Measurements from ENCODE around the gene PLXNA4.

PLXNA4 gene

DNA sequence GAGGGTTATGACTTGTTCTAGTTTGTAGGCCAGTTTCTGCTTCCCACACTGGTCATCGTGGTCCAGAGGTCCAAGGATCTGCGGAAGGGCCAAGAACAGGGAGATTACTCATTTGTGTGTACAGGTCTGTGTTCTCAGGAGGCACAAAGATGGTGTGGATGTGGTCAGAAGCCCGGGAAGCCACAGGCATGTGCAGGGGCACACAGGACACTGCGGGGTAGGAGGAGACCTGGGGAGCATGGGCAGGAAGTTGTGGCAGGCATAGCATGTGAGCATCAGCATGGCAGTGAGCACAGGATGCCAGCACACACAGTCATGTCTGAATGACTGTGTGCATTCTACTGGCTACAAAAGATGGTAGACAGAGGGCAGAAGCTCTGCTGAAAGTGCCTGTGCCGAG lies 445.8 kb downstream of the PLXNA4 start:
- DNase-seq: no peak

DNA sequence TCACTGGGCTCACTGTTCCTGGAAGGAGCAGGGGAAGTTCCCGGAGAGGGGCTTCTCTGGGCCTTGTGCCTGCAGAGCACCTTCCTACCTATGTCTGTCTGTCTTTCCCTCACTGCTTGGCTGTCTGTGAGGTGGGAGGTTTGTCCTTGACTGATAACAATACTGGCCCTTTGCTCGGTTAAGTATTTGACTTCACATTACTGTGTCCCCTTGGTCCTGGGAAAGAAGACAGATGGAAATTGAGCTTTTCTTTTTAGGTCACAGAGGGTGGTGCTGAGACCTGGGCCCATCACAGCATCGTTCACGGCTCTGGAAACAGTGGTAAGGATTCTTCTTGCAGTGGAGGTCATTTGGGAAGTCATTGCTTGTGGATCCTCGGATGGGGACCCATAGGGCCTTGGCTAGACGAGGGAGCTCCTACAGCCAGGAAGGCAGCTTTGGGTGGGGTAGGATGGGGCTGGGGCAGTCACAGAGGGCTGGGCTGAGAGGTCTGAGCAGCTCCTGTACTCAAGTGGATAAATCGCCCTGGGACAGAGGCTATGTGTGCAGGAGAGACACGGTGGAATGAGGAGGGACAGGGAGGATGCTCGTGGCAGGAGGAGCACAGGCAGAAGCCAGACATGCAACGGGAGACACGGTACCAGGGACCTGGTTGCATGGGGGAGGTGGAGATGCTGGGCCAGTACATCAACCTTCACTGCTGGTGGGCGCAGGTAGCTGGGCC lies 450.2 kb downstream of the PLXNA4 start:
- no peak for DNase-seq

DNA sequence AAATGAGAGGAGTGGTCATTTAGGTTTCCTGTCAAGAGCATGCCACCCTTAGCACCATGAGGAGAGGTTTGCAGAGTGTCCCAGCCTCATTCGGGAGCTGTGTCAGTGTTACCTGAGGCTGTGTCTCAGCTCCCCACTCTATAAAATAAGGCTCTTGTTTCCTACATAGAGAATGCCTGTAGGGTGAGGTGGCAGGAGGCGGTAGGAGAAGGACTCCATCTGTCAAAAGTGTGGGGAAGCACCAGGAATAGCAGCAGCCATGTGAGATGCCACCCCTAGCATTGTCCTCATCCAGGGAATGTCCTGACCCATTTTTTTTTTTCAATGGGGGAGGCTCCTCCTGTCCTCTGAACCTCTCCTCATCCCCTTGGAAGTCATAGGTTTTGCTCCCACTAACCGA lies 451.2 kb downstream of the PLXNA4 start:
- no peak for DNase-seq

DNA sequence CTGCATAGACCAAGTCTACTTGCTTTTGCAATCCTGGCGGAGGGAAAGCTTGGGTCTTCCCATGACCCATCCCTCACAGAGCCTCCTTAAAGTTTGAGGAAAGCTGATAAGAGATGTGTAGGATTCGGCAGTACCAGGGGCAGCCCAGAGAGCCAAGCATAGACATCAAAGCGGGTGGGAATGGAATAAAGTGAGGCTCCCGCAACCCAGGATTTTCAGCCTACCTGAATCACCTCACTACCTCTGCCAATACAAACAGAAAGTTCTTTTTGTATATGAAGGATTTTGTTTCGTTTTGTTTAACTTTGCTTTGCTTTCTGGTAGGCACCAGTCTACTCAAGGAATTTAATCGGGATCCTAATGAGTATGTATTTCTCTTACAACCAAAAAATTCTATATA lies 451.7 kb downstream of the PLXNA4 start:
- no peak for DNase-seq

DNA sequence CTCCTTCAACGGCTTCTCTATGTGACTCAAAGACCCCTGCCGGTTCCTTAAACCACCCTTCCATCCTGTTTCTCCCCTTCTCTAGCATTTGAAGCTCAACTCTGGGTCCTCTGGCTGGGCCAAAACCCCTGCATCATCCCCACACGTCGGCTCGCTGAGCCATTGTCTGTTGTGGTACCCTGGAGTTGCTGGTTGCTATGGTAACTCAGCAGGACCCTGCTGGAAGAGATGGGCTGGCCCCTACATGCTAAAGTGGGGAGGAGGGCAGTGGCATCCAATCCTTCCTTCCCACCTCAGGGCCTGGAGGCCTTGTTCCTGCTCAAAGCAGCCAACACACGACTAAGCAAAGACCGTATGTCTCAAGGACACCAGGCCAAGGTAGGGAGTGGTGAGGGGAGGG lies 452.5 kb downstream of the PLXNA4 start:
- no peak for DNase-seq

DNA sequence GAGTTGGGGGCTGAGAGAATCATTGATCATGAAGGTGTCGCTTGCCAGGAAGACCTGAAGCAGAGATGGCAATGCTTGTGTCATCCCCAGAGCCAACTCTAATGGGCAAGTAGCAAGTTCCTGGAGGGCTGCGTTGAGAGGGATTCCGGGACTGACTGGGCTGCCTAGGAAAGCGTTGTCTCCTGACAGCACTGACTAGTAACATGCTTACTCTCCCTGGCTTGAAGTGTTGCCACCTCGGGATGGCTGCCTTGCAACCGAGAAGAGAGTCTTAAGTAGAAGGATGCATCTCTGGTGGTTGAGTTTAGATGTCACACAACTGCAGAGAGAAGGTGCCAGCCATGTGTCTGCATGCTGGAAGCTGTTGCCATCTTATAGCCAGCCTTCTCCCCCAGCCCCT lies 453.4 kb downstream of the PLXNA4 start:
- no peak for DNase-seq

DNA sequence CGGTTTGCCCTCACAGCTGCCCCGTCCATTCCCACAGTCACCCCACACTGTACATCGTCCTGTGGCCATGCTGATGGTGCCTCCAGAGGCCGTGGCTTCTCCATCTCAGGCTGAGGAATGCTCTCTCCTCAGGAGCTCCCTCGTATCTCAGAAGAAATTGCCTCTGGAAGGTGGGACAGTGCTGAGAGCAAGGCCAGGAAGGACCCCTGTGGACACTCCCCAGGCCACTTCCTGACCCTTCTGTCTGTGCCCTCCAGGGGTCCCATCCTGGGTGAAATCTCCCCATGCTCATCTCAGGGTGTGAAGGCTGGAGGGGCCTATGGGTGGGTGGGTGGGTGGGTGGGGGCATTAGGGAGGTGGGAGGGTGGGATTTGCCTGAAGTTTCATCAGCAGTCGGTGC lies 454.3 kb downstream of the PLXNA4 start:
- DNase-seq: no peak

DNA sequence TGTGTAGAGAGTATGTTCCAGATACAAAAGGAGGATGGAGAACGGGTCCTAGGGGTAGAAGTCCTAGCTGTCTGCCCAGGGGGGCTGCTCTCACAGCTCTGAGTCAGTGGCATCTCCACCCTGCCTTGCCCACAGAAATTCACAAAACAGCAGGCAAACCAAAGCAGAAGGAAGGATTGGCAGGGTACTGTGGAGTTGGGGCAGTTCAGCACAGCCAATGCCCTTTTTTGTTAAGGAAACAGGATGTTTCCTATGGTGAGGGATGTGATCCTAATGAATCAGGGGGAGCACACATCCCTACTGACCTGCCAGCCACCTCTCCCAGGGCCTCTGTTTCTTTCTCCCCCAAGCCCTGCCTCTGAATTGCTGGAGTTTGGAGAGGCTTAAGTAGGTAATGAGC lies 457.6 kb downstream of the PLXNA4 start:
- DNase-seq: no peak

DNA sequence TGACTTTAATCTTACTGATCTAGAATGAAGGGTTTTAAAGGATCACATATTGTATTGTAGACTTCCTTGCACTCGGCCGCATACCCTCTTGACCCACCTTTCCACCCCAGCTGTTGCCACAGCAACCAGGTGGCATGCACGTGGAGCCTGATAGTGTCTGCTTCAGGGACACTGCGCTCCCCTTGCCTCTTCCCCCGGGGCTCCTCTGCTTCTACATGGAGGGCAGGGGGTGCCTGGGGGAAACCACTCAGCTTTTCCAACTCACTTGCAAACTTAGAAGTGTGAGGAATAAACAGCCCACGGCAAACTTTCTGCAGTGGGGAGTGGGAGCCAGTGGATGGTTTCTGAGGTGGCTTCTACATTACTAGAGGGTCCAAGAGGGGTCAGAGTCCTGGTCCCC lies 458.6 kb downstream of the PLXNA4 start:
- no peak for DNase-seq

DNA sequence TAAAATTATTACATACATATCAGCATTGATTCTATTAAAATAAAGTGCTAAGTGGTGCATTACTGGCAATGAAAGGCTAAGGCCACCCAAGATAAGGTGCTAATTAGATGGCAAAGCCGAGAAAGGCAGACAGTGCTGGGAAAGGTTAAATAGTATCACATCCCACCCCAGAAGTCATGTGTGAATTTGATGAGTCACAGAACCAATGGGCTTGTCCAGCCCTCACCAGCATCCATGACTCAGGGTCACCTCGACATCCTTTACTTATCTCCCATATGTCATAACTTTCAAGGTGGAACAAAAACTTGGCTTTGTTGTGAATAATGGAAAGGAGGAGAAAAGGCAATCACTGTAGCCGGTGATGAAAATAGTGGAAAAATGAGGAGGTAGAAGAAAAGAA lies 459.1 kb downstream of the PLXNA4 start:
- no peak for DNase-seq

DNA sequence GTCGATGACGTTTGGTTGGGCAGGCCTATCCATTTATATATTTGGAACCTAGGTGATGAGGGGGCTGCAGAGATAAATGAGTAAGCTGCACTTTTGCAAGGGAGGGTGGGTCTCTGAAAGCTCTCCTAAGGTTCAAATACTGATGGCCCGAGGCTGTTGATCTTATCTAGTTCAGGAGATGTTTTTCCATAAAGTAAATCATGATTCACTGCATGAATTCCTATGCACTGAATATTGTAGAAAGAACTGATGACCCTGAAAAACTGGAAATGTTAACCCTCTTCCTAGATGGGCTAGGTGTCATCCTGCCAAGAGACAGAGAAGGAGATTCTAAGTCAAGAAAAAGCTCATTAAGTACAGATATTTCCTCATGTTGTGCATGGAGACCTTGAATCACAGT lies 459.9 kb downstream of the PLXNA4 start:
- DNase-seq: no peak

DNA sequence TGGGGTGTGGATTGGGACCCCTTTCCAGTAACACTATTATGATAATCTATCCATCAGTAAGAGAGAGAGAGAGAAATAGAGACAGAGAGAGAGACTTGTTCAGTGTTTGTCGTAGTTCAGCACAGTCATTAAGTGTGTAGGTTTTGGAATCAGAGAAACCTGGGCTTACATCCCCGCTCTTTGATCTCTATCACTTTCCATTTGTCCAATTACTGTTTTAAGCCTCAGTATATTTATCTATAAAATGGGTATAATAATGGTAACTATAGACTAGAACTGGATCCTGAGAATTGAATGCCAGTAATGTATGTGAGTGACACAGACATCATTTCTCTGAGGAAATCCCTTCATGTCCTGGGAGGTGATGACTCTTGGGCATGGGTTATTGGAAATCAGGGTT lies 460.5 kb downstream of the PLXNA4 start:
- no peak for DNase-seq

DNA sequence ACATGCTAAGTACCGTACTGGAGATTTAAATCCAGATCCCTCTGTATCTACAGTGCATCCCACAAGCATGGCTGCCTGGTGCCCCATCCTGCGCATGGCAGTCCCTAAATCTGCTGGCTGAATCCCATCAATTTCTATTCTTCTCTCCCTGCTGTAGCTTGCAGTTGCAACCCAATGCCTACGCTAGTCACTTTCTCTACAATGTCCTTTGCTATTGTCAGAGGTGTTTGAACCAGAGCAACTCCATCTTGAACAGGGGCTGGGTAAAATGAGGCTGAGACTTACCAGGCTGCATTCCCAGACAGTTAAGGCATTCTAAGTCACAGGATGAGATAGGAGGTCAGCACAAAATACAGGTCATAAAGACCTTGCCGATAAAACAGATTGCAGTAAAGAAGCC lies 461.2 kb downstream of the PLXNA4 start:
- no peak for DNase-seq

DNA sequence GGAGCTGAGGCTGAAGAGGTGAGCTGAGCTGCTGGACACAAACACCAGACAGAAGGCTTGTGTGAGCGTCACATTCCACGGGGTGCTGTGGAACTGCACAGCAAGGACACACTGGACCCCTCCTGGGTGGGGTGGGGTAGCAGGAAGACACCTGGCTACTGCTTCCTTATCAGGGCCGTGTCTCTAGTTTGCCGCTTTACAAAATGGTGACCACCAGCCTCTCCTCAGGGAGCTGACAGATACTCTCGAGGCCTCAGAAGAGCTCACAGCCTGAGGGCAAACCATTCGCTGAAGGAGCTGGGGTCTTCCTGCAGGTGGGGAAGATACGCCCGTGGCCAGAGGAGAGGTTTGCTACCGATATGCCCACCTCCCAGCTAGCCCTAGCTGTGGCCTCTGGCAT lies 461.9 kb downstream of the PLXNA4 start:
- DNase-seq: no peak

DNA sequence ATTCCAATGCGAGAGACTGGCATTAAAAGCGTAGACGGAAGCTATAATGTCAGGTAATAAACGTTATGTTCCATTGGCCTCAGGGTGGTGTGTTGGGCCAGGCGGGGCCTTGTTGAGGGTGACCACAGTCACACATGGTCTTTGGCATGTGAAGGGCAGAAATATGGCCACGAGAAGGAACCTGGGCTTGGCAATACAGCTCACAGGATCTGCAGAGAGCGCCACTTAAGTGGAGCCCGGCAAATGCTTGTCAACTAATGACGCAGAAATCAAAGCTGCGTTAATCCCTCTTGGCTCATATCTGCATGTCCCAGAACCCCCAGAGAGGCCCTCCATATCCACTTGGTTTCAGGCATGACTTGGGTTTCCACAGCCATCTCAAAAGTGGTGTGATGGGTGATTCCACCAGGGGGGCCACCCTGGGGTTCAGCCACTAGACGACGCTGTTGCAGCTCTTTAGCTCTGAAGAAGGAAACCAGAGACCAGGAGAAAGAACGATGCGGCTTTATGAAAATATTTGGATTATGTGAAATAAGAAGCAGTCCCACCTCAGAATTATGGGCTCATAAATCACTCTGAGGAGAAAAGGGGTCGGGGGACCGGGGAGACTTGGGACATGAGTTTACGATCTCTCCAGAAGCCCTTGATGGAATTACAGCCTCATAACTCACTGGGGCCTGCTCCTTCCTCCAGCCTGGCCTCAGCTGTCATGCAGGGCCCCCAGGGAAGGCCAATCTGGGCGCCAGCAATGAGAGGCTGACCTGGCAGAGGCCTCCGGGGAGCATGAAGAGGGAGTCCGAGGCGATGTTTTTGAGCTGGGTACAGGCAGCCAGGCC lies 462.5 kb downstream of the PLXNA4 start:
- DNase-seq: no peak

DNA sequence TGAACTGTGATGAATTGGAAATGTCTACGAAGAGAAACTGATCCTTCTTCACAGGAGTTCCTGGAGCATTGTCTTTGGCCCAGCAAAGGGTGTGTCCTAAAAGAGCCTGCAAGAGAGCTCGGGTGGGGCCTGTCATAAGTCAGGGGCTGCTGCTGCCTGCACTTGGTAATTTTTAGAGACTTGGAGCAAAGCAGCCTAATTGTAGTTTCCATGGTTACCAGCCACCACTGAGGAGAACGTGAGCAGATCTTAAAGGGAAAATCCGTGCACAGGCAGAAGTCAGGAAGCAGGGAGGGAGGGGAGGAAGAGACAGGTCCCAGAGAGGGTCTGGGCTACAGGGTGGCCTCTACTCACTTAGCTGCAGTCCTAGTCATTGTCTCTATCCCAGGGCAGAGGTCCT lies 463.6 kb downstream of the PLXNA4 start:
- DNase-seq: no peak

DNA sequence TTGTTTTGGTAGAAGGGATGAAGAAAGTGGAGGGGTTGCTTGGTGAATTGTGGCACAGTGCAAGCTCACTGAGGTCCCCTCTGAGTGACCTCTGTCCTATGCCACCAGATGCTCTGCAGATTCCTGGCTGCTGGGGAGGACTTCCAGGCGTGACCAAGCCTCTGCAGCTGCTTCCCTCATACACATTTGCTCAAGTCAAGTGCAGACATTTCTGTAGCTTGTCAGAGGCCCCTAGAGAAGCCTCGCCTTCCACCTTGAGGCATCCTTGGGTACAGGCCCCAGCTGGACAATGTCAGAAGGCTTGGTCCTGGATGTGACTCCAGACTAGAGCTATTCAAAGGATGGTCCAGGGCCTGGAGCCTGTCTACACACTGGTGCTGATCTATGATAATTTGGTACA lies 464.2 kb downstream of the PLXNA4 start:
- no peak for DNase-seq

DNA sequence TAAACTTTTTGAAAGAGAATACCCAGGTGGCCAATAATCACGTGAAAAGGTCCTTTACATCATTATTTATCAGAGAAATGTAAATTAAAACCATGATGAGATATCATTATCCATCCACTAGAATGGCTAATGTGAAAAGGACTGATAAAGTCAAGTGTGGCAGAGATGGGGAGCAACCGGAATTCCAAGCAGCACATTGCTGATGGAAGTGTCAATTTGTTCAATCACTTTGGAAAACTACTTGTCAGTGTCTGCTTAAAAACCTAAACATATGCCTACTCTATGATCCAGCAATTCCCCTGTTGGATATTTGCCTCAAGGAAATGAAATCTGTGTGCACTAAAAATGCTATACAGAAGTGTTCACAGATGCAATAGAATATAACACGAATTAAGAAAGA lies 465.6 kb downstream of the PLXNA4 start:
- no peak for DNase-seq

DNA sequence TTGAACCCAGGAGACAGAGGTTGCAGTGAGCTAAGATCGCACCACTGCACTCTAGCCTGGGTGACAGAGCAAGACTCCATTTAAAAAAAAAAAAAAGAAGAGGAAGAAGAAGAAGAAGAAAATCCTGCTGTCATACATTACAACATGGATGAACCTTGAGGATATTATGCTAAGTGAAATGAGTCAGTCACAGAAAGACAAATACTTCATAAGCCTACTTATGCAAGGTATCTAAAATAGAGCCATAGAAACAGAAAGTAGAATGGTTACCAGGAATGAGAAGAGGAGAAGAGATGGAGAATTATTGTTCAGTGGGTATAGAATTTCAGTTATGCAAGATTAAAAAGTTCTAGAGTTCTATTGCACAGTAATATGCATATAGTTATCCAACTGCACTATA lies 466.5 kb downstream of the PLXNA4 start:
- DNase-seq: no peak

DNA sequence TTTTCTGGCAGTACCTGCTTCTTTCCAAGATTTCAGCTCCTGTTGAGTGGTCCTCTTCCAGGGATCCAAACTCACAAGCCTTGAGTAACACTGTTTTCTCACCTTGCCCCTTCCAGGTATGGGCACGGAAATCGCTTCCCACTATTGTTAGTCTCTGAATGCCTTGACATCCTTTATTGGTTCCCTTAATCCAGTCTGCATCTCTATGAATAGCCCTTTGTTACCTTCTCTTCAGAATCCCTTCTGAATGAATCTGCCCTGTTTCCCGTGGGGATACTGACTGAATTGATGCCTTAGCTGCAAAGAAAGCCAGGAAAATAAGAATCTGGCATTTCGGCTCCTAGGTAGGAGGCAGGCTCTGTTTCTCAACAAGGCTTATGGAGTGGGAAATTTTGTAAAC lies 467.7 kb downstream of the PLXNA4 start:
- no peak for DNase-seq

DNA sequence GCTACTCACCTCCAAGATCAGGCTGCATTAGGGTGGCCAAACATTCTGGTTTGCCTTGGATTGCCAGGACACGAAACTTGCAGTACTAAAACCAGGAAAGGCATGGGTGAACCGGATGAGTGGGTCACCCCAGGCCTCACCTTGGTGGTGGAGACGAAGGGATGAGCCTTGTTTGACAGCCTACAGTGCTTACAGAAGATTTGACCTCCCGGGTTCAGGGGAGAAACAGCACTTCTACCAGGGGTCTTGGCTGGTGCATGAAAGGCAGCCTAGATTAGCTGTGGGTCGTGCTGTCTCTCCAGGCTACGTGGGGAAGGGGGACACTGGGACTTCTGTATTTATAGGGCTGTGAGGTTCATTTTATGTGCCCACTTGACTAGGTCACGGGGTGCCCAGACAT lies 469.8 kb downstream of the PLXNA4 start:
- DNase-seq: no peak

DNA sequence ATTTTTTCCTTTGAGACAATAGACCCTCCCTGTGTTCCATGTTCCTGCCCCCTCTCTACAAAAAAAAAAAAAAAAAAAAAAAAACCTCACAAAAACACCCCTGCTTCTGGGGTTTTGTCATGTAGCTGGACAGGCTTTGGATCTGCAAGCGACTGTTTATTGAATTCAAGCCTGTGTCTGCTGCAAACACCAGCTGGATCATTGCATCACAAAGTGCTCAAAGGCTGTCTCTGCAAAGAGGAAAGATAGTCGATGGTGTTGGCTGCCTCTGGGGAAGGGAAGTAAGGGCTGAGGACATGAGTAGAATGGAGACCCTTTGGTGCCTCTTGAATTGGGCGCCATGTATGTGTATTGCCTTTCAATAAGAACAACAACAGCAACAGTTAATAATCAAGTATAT lies 471.2 kb downstream of the PLXNA4 start:
- DNase-seq: no peak

DNA sequence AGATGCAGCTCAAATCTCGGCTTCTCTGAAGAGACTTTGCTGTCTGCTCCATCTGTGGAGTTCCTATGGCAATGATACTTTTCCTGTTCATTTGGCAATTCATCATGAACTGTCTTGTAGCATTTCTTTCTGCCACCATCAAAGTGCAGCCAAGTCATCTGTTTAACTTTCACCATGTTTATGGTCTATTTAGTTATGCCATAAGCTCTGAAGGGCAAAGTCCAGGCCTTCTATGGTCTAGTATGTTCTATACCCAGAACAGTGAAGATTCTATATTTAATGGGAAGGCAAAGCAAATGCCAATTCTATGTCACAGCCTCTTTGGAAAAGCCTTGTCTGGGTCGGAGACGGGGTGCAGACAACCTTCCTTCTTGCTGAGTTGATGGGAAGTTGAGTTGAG lies 472.6 kb downstream of the PLXNA4 start:
- DNase-seq: no peak

DNA sequence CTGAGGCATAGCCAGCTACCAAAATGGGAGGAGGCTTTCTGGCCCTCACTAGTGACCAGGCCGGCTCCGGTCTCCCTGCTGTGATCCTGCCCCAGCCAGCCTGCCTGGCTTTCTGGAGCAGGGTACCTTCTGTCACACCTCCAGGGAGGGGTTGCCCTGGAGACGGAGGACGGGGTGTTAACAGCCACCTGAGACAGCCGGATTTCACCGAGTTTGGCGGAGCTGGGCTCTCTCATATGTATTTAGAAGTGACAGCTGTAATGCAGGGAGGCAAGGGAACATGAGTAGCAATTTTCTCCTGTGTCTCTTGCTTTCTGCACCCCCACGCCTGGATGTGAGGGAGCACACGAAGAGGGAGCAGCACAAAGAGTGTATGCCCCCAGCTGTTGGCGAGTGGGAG lies 473.3 kb downstream of the PLXNA4 start:
- no peak for DNase-seq

DNA sequence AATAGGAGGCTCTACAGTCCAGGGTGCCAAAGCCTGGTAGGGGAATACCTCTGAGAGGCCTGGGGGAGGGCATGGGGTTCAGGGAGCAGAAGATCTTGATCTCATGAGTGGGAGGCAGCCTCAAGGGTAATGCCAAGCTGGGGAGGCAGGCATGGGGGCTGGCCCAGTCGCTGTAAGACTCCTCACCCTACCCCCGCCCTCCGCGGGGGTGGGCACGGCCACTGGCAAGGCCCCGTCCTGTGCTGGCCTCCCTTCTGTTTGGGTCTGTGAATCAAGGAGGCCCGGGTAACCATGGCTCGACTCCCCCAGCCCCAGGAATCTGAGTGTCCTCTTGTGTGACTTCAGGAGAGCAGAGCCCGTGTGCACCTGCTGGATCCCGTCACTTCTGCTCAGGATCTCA lies 473.9 kb downstream of the PLXNA4 start:
- no peak for DNase-seq

Data from activated CD4-positive, alpha-beta T cell treated with anti-CD3 and anti-CD28 coated beads for 1 hour (primary cell).